HFF-Myc (cell line): ENCODE results near the gene PPP1R27.

ENCODE experiments used
- DNase-seq: peaks from one replicate; pipeline ENCODE4 v3.0.0-alpha.2; 2011; ENCODE audit warnings: low read depth; ENCODE audit errors: extremely low read depth
- H3K4me3 ChIP-seq: replicated peaks from 2 replicates; pipeline ENCODE4 v1.5.1; 2011; ENCODE audit warnings: low read depth, mild to moderate bottlenecking, control low read depth, low read length
- CTCF ChIP-seq: IDR thresholded peaks from 2 replicates; pipeline ENCODE4 v1.5.1; 2012; ENCODE audit warnings: mild to moderate bottlenecking, low read depth, low read length, control low read depth; ENCODE audit errors: missing control alignments

PPP1R27 gene

GRCh38 chr17:81867170-81867990, 32.5 kb upstream of the PPP1R27 start:
- no peak for TF ChIP-seq CTCF
- DNase-seq: no peak
- H3K4me3 ChIP-seq: no peak overlapping the region

- no peak overlapping the region for H3K4me3 ChIP-seq
- TF ChIP-seq CTCF: no peak
- no peak for DNase-seq
Observed at GRCh38 chr17:81866440-81867169, 31.8 kb upstream of the PPP1R27 start.

- no peak for DNase-seq
- TF ChIP-seq CTCF: no peak
- H3K4me3 ChIP-seq: no peak overlapping the region
Observed at GRCh38 chr17:81865733-81866439, 31.0 kb upstream of the PPP1R27 start.

GRCh38 chr17:81865358-81865732, 30.5 kb upstream of the PPP1R27 start:
- no peak for TF ChIP-seq CTCF
- H3K4me3 ChIP-seq: no peak overlapping the region
- no peak for DNase-seq

GRCh38 chr17:81863833-81864768, 29.3 kb upstream of the PPP1R27 start:
- no peak overlapping the region for H3K4me3 ChIP-seq
- DNase-seq: no peak
- no peak for TF ChIP-seq CTCF

- DNase-seq: no peak
- H3K4me3 ChIP-seq: no peak overlapping the region
- TF ChIP-seq CTCF: no peak
Observed at GRCh38 chr17:81863123-81863675, 28.3 kb upstream of the PPP1R27 start.
